HG03571 (cell line): ENCODE measurements around the gene WDTC1.

Source experiments
- ATAC-seq: cut with Tn5 transposase; IDR thresholded peaks from one replicate; pipeline ENCODE4 v1.9.1; 2021; ENCODE audit not compliant: unreplicated experiment

Gene WDTC1

DNA sequence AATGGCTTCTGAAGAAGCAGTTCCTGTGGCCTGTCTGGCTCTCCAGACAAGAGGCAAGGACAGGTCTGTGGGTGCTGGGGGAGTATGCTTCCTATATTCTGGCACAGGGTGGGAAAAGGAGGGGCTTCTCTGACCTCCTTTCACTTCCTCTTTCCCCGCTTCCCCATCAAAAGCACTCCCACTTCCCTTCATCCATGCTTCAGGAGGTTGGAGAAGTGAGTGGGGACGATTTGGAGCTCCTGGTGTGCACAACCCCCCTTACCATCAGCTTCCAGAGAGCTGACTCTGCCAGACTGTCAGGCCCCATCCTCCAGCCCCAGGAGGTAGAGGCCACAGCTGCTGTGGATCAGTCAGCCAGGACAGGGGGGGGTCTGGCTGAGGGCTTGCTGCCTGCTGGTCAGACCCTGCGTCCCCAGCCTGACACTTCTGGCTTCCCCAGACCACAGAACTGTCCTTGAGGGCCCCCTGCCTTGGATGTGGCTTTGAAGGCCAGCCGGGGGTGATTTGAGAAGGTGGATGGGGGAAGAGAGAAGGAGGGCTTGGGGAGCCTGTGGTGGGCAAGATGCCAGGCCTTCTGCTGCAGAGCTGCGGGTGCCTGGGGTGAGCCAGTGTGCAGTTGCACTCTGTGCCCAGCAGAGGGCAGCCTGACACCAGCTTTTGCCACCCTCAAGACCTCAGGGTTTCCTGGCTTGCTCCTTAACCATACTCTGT is 66.1 kb downstream of the WDTC1 start:
- no peak for ATAC-seq

DNA sequence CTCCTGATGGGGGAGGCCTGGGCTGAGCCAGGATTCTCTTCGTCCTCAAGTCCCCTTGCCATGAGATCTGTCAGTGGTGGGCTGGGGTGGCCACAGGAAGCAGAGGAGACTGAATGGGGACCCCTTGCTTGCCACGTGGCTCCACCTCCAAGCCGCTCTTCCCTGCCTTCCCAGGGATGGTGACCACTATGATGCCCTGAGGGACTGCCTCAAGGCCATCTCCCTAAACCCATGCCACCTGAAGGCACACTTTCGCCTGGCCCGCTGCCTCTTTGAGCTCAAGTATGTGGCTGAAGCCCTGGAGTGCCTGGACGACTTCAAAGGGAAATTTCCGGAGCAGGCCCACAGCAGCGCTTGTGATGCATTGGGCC is 66.6 kb downstream of the WDTC1 start:
- no peak for ATAC-seq

DNA sequence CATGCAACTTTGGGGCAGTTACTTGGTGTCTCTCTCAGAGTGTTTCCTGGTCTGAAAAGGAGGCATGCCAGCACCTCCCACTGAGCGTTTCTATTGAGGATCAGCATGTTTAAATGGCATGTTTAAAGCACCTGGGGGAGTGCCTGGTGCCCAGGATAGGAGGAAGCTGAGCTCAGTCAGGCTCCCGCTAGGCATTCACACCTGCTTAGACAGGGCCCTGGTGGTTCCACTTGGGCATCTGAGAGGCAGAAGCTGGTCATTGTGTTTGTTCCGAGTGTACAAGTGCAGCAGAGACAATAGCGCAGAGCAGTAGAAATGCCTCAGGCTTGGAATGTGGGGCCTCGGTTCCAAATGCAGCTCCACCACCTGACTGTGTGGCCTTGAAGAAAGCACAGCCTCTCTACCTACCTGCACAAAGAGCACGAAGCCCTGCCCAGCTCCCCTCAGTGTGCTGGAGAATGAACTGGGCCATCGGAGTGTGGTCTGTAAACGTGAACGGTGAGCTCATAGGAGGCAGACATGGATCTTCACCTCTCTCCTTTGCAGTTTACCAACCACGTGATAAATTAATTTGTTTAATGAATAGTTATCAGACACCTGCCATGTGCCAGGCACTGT is 67.3 kb downstream of the WDTC1 start:
- ATAC-seq = no peak

DNA sequence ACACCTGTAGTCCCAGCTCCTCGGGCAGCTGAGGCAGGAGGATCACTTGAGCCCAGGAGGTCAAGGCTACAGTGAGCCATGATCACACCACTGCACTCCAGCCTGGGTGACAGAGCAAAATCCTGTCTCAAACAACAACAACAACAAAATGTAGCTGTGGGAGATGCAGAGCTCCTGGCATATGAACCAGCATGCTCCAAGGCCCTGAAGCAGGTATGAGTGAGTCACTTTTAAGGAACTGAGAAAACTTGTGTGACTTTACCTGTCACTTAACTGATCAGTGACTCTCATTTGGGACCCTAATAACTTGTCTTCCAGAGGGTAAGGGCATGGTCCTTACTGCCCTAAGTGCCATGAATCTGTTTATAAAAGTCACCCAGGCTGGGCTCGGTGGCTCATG is 68.2 kb downstream of the WDTC1 start:
- no peak for ATAC-seq

DNA sequence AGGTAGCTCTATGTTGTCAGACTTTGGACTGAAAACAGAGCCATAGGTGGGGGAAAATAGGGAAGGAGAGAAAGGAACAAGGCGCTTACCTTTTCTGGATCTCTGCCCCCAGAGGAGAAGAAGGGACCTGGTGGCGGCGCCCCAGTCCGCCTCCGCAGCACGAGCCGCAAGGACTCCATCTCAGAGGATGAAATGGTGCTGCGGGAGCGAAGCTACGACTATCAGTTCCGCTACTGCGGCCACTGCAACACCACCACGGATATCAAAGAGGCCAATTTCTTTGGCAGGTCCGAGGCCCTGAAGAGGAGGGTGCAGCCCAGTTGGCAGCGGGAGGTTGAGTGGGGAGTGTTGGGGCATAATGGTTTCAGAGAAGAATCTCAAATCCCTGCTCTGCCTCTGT is 69.1 kb downstream of the WDTC1 start:
- ATAC-seq = no peak

DNA sequence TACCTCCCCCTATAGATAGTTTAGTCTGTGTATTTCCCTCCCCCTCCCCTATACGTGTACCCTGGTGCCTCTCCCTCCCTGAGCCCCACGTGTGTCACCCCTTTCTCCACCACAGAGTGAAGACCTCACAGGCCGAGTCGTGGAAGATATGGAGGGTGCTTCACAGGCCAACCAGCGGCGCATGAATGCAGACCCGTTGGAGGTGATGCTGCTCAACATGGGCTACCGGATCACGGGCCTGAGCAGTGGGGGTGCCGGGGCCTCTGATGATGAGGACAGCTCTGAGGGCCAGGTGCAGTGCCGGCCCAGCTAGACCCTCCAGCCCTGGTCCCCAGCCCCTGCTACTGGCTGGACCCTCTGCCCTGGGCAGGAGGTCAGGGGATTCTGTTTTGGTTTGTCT is 71.6 kb downstream of the WDTC1 start:
- no peak for ATAC-seq

DNA sequence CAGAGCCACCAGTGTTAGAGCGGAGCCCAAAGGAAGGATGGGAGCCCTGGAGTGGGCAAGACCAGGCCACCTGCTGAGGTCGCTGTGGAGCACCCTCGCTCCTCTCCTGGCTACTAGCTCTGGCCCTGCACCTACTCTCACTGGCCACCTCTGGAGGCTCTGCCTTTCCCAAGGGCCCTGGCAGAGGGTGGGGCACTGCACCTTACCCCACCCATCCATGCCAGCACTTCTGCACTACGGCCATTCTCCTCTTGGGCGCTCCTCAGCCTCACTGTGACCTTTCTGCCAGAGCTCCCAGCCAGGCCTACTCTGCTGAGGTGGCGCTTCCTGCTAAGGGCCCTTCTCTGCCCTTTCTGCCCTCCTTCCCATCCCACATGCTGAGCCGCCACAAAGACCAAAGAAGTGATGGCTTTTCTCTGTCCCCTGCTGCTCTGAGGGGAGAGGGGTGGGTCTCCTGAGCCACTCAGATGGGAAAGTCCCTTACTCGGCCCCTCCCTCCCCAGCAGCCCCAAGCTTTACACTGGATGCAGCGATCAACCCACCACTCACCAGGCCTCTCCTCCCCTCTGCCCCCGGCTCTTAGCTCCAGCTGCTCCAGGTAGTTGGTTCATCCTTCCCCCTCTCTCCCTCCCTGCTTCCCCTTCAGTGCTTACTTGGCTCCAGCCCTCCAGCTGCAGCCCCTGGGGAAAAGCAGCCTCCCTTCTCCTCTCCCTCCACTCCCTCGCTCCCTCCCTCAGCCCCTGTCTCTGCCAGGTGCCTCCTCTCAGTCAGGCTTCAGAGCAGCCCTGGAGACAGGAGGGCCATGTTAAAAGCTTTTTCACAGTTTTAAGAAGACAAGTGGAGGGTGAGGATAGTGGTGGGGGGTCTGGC is 72.7 kb downstream of the WDTC1 start:
- ATAC-seq = no peak

DNA sequence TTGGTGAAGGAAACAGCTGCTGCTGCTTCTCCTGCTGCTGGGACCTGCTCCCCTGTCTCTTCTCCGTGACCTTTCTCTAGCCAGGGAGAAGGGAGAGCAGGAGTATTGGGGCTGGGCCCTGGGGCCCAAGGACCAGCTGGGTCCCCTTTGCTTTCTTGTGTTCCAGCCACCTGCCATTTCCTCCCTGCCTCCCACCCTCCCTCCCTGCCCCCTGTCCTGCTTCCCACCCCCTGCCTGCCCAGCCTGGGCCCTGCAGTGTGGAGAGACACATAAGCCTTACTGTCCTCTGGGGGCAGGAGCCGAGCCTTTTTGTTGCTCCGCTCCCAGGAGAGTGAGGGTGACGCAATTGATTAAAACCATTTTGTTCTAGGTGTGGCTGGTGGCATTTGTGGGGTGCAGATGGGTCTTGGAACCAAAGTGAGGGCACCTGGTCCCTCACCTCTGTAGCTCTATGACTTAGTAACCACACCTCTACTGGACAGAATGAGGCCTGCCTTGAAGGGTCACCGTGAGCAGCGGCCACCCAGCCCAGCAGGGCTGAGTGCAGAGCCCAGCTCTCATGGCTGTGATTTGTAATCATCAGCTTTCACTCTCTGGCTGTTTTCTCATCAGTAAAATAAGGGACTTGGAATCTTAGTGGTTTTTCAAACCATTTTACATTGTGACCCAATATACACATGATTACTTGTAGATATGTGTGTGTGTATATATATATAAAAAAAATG is 73.6 kb downstream of the WDTC1 start:
- ATAC-seq = no peak

DNA sequence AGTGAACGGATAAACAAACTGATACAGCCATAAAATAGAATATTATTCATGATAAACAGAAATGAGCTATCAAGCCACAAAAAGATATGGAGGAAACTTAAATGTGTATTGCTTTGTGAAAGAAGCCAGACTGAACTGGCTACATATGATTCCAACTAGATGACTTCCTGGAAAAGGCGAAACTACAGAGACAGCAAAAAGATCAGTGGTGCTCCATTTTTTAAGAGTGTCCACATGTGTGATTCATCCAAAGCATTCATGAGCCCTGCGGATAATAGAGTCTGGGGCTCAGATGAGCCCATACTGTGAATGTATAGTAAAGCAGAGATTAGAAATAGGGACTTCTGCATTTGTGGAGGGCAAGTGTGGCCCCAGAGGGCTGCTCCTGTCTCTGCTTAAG is 79.7 kb downstream of the WDTC1 start:
- ATAC-seq = no peak

DNA sequence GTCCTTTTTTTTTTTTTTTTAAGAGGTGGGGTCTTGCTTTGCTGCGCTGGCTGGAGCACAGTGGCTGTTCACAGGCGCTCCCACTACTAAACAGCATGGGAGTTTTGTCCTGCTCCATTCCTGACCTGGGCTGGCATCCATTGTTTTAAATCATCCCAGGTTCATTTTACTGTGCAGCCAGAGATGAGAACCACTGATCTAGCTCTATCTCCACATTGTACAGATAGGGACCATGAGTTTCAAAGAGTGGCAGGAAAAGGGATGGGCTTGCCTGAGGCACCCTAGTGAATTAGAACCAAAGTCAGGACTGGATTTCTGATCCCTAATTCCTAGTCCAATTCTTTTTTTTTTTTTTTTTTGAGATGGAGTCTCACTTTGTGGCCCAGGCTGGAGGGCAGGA is 80.3 kb downstream of the WDTC1 start:
- ATAC-seq = no peak

DNA sequence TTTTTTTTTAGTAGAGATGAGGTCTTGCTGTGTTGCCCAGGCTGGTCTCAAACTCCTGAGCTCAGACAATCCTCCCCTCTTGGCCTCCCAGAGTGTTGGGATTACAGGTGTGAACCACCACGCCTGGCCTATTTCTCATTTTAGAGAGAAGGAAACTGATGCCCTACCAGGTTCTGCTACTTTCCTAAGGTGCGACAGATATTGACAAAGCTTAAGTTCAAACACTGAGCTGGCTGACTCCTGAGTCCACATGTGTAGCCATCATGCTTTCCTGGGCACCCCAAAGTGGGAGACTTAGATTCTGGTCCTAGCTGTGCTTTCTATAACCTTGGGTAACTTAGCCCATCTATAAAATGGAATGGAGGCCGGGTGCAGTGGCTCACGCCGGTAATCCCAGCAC is 82.4 kb downstream of the WDTC1 start:
- ATAC-seq = no peak

DNA sequence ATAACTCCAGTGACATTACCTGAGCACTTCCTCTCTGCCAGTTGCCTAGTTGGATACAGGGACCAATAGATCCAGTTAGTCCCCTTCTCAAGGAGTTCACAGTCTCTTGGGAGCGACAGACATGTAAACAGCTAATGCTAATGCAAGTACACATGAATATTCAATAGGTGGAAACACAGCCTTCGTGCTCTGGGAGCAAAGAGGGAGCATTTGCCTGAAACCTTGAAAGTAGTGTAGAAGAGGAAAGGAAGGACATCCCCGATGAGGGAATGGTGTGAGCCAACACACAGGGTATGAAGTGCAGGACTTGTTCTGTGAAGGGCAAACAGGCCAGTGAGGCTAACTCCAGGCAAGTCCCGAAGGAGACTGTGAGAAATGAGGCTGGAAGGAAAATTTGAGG is 83.7 kb downstream of the WDTC1 start:
- ATAC-seq = no peak

DNA sequence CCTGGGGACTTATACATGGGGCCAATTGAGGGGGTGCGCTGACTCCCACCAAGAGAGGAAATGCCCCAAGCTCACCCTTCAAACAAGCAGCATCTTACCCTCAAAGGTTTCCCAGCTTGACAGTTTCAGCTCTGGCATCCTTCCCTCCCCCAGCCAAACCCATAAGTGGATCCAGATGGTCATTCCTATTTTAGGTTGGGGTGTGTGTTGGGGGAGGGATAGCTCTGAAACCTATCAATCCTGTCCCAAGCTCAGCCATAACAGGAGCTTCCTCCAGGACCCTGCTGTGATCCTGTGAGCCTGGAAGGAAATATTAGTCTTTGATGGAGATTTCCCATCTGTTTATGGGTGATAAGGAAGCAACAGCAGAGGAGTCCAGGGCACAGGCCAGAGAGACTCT is 84.2 kb downstream of the WDTC1 start:
- ATAC-seq = no peak

DNA sequence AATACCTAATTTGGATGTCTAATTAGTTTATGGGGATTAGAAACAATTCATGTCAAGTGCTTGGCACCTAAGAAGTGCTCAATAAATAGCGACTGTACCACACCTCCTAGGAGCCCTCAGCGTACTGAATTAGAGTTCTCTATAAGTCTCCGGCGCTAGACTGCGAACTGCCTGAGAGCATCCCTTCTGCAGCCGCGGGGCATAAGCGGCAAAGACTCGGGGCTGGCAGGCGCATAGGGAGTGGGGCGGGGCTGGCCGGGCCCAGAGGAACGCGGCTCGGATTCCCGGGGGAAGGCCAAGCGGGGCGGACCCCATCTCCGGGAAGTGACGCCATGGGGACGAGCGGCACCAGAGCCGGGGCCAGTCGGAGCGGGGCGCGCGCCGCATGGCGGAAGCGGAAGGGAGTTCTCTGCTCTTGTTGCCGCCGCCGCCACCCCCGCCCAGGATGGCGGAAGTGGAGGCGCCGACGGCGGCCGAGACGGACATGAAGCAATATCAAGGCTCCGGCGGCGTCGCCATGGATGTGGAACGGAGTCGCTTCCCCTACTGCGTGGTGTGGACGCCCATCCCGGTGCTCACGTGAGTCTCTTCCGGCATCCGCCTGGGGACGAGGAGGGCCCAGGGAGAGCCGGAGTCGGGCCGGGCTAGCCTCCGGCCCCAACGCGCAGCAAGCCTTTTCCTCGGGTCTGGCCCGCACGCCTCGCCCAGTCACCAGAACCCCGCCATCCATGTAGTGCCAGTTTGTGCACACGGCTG is 87.6 kb downstream of the WDTC1 start, which contains the start of gene TMEM222:
Gene TMEM222, plus strand, starts transcription at position 351 of the 756 bp plus-strand sequence. Its CDS starts 35 bp downstream, at position 386.
- ATAC-seq = peak; percentile 88

DNA sequence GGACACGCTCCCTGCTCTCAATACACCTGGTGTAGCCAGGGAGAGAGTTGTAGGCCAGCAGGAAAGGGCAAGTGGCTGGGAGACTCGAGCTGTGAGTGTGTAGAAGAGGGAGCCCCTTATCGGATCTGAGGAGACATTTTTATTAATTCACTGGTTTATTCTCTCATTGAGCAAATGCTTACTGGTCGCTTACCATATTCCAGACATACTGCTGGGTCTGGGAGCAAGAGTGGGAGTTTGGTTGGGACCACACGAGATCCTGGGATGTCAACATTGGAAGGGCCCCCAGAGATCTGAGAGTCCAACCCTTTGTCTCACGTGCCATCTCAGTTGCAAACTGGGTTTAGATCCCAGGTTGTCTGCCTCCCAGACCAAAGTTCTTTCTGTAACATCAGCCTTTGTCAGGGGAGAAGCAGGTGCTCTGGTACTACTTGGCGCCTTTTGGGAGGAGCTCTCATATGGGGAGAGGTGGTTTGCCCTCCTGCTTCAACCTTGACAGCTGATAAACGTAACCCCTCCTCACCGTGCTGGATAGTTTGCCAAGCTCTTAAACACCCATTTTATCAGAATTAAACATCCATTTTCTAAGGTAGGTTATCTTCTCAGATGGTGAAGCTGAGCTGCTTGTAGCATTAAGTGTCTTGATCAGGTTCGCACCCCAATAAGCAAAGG is 88.3 kb downstream of the WDTC1 start:
- no peak for ATAC-seq

DNA sequence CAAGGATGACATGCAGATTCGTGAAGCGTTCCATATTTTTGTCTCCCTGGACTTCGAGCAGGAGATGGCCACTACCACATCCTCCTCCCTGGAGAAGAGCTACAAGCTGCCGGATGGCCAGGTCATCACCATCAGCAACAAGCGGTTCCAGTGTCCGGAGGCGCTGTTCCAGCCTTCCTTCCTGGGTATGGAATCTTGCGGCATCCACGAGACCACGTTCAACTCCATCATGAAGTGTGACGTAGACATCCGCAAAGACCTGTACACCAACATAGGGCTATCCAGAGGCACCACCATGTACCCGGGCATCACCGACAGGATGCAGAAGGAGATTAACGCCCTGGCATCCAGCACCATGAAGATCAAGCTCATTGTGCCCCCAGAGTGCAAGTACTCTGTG is 90.9 kb downstream of the WDTC1 start:
- no peak for ATAC-seq

DNA sequence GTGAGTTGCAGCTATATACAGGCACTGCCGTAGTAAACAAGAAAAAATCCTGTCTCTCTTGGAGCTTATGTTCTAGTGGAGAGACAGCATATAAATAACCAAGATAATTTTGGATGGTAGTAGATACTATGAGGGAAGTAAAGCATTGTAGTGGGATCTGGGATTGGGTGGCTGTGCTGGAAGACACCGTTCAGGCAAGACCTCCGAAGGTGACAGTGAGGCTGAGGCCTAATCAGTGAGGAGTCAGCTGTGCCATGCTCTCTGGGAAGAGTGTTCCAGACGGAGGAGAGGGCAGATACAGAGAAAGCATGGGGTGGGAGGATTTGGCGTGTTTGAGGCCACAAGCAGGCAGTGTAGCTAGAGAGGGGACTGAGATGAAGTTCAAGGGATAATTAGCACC is 93.5 kb downstream of the WDTC1 start:
- ATAC-seq = no peak

DNA sequence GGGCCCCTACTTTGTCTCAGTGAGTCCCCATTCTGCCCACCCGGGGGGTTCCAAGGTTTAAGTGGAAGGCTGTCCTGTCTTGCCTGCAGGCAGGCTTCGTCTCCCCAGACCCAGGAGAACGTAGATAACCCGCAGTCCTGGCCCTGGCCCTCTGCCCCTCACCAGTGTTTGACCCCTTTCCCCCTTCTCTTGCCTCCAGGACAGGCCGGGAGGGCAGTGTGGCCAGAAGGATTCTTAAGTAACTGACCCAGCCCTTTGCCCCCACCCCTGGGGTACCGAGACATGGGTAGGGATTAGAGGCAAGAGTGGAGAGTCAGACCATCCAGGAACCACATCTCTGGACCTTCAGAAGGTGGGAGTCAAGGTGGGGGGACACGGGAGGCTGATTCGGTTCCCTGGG is 96.4 kb downstream of the WDTC1 start:
- ATAC-seq = no peak

DNA sequence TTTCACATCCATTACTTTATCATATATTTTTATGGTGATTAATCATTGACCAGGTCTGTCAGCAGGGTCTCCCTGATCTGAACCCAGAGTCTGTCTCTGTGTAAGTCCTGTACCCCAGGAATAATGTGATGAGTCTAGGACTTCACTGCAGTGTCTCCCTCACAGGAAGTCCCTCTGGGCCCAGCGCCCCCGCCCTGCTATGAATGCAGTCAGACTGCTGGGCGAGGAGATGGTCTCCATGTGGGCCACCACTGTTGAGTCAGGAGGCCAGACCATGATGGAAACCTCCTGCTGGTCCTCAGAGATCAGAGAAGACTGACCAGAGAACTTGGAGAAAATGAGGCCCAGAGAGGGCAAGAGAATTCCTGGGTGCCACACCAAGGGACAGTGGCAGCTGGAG is 97.0 kb downstream of the WDTC1 start:
- ATAC-seq = no peak

DNA sequence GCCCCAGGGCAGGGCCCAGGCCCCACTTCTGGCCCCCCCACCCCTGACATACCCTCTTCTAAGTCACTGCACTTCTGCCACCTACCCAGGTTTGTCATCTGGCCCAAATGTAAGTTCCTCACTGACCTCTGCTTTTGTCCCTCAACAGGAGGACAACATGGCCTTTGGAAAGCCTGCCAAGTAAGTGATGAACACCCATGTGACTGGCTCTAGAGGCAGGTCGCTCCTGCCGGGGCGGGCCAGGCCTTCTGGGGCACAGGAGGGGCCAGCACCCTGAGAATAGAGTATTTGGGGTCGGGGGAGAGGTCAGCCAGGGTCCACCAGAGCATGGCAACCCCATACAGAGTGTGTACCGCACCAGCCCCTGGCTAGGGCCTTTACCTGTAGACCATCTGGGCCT is 97.5 kb downstream of the WDTC1 start:
- ATAC-seq = no peak
